ENCODE measurements around the gene PCDHA11.

- TF ChIP-seq CTCF (IDR thresholded peaks at IDR 0.05; ENCODE audit: extremely low read depth in 1 of 2, insufficient read depth in 1 of 2, low read depth in 1 of 2, low read length in 2 of 2) (peak; percentile 11 to 37), POLR2AphosphoS5 (IDR thresholded peaks at IDR 0.05; ENCODE audit: insufficient read depth, low read depth, low read length) (no peak), EZH2 (IDR thresholded peaks at IDR 0.05; ENCODE audit: borderline replicate concordance, low read depth, low read length, severe bottlenecking) (no peak), FOS (IDR thresholded peaks at IDR 0.05; ENCODE audit: borderline replicate concordance, insufficient read depth, low read length) (no peak)
These were observed 13.3 kb downstream of the PCDHA11 start, which contains the start of gene PCDHA13 for GRCh38 chr5:140881889-140882590.
